ENCODE data around the gene RFTN2.

DNA sequence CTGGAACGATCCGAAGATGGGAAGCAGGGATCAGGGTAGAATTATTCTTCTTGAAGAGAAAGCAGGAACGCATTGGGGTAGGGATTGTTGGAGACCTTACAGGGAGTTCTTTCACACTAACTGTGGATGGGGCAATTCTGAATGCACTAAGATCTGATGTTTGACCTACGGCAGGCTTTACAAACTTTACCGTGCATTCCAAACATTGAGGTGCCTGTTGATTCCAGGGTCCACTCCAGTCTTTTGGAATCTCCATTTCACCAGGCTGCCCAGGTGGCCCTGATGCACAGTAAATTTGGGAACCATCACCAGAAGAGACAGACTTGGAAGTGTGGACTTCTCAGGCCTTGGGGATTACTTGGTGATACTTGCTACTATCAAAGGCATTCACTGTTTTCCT, 76.9 kb downstream of the RFTN2 start:
- TF ChIP-seq, protein P1, sequence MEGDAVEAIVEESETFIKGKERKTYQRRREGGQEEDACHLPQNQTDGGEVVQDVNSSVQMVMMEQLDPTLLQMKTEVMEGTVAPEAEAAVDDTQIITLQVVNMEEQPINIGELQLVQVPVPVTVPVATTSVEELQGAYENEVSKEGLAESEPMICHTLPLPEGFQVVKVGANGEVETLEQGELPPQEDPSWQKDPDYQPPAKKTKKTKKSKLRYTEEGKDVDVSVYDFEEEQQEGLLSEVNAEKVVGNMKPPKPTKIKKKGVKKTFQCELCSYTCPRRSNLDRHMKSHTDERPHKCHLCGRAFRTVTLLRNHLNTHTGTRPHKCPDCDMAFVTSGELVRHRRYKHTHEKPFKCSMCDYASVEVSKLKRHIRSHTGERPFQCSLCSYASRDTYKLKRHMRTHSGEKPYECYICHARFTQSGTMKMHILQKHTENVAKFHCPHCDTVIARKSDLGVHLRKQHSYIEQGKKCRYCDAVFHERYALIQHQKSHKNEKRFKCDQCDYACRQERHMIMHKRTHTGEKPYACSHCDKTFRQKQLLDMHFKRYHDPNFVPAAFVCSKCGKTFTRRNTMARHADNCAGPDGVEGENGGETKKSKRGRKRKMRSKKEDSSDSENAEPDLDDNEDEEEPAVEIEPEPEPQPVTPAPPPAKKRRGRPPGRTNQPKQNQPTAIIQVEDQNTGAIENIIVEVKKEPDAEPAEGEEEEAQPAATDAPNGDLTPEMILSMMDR (IDR thresholded peaks at IDR 0.05), result no peak
- no peak for TF ChIP-seq EP300 (IDR thresholded peaks at IDR 0.05)
- TF ChIP-seq POLR2A (IDR thresholded peaks at IDR 0.05), result no peak

All from sigmoid colon (tissue), 4 donors.